ENCODE measurements around the gene PGLYRP3.
"Not testable (repeated sequence)": the region's sequence is repeated elsewhere in the genome, so short reads cannot be mapped to it uniquely, and the experiment has no call there.

DNA sequence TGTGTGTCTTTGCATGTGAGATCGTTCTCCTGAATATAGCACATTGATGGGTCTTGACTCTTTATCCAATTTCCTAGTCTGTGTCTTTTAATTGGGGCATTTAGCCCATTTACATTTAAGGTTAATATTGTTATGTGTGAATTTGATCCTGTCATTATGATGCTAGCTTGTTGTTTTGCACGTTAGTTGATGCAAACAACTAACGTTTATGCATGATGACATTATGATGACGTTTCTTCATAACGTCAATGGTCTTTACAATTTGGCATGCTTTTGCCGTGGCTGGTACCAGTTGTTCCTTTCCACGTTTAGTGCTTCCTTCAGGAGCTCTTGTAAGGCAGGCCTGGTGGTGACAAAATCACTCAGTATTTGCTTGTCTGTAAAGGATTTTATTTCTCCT, 5.4 kb upstream of the PGLYRP3 start:
- TF ChIP-seq ZFP3 (CRISPR knock-in tag; IDR thresholded peaks at IDR 0.05); ZNF70 (CRISPR knock-in tag; IDR thresholded peaks at IDR 0.05); ZNF565 (CRISPR knock-in tag; conservative IDR thresholded peaks at IDR 0.05; ENCODE audit: low read depth); GLIS3 (CRISPR knock-in tag; IDR thresholded peaks at IDR 0.05); OSR1 (CRISPR knock-in tag; IDR thresholded peaks at IDR 0.05); ZFP30 (CRISPR knock-in tag; IDR thresholded peaks at IDR 0.05): not testable (repeated sequence)
- TF ChIP-seq, protein P1, sequence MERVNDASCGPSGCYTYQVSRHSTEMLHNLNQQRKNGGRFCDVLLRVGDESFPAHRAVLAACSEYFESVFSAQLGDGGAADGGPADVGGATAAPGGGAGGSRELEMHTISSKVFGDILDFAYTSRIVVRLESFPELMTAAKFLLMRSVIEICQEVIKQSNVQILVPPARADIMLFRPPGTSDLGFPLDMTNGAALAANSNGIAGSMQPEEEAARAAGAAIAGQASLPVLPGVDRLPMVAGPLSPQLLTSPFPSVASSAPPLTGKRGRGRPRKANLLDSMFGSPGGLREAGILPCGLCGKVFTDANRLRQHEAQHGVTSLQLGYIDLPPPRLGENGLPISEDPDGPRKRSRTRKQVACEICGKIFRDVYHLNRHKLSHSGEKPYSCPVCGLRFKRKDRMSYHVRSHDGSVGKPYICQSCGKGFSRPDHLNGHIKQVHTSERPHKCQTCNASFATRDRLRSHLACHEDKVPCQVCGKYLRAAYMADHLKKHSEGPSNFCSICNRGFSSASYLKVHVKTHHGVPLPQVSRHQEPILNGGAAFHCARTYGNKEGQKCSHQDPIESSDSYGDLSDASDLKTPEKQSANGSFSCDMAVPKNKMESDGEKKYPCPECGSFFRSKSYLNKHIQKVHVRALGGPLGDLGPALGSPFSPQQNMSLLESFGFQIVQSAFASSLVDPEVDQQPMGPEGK (CRISPR knock-in tag; IDR thresholded peaks at IDR 0.05; ENCODE audit: borderline replicate concordance): not testable (repeated sequence)
